Heart right ventricle (tissue), 16 donors: ENCODE measurements around the gene EFHD2. TPM values are rescaled to one million over a fixed set of nuclear protein-coding genes. Genes with fewer than 3 reads are reported as not detected.

Source experiments
- ATAC-seq, 8 donors: fragments of 200-7000 bp; cut with Tn5 transposase; one replicate each; pipeline ENCODE4 v1.9.1; 2020; ENCODE audit warnings: mild to moderate bottlenecking in 8 of 8, moderate library complexity in 8 of 8, moderate number of reproducible peaks in 1 of 8
- DNase-seq, 2 donors: peaks; one replicate each; pipeline ENCODE4 v3.0.0-alpha.2; 2020
- H3K27ac ChIP-seq, 10 donors: fragments of 200-600 bp; sonication (generic) in 2 of 10; one replicate each; pipeline versions ENCODE4 v1.5.0 to v1.8.0; 2020 to 2022; ENCODE audit warnings: mild to moderate bottlenecking in 3 of 10
- H3K27me3 ChIP-seq, 7 donors: fragments of 200-600 bp; one replicate each; pipeline ENCODE4 v1.8.0; 2021 to 2022; ENCODE audit warnings: mild to moderate bottlenecking in 2 of 7
- H3K36me3 ChIP-seq, 9 donors: fragments of 200-600 bp; sonication (generic) in 1 of 9; one replicate each; pipeline versions ENCODE4 v1.5.0 to v1.8.0; 2020 to 2022; ENCODE audit warnings: mild to moderate bottlenecking in 2 of 9
- H3K4me1 ChIP-seq, 9 donors: fragments of 200-600 bp; sonication (generic) in 1 of 9; one replicate each; pipeline versions ENCODE4 v1.5.0 to v1.8.0; 2020 to 2022; ENCODE audit warnings: mild to moderate bottlenecking in 4 of 9
- H3K4me3 ChIP-seq, 10 donors: fragments of 200-600 bp; sonication (generic) in 2 of 10; one replicate each; pipeline versions ENCODE4 v1.5.0 to v1.8.0; 2020 to 2022; ENCODE audit warnings: mild to moderate bottlenecking in 7 of 10, moderate library complexity in 2 of 10
- H3K9me3 ChIP-seq, 11 donors: fragments of 200-600 bp in 10 of 11; sonication (generic) in 2 of 11; one replicate each; pipeline versions ENCODE4 v1.5.0 to v1.8.0; 2013 to 2022; ENCODE audit warnings: mild to moderate bottlenecking in 2 of 11, control low read depth in 1 of 11, moderate library complexity in 1 of 11
- WGBS, 2 donors: extraction: QIAGEN DNeasy Blood & Tissue Kit; methylation state at CpG; one replicate each; pipeline ENCODE4 v1.1.7; 2013; ENCODE audit warnings: inconsistent platforms in 1 of 2; 5-methylcytosine and 5-hydroxymethylcytosine counted together
- intact Hi-C, 10 donors: fragments of 100-400 bp; cut with DNase I; formaldehyde crosslinking; loops; one replicate each; pipeline versions ENCODE4 v1.11.1 to v1.14.2; 2022
- polyA plus RNA-seq, 2 donors: library from polyadenylated mRNA; stranded (reverse); fragments of 200-250 nt; gene quantifications; one replicate each; pipeline ENCODE4 v1.2.3, GENCODE V29; 2013
- total RNA-seq, 10 donors: library from RNA; stranded (reverse); fragmentation: NEBNext Ultra II Directional in 3 of 10; extraction: Animal tissue kit (Norgen Biotek cat#: 25700) in 3 of 10; gene quantifications; one replicate each; pipeline versions ENCODE4 v1.2.1 to v1.2.4, GENCODE V29; 2021 to 2023
- TF ChIP-seq, protein P1 (sequence below), 9 donors: fragments of 200-600 bp; sonication (generic) in 2 of 9; IDR thresholded peaks; one replicate each; pipeline versions ENCODE4 v1.5.0 to v1.8.0; 2021 to 2022; ENCODE audit warnings: antibody characterized with exemption in 9 of 9, mild to moderate bottlenecking in 5 of 9, moderate library complexity in 1 of 9
- donor health status: Arrhythmogenic right ventricular cardiomyopathy.
- donor health status: ischemic (EF 13 %, LVEDD 7.1; RV severe dilation, severe dysfunction).
- donor health status: healthy with polysubstance abuse.
- donor health status: DM: no; HTN: yes; CAD: no.
- donor health status: DM: no; HTN: no; CAD: no.
- donor health status: ischemic (EF 25% LVEDD 6.9; RV normal size, moderate dysfunction).
- donor health status: ischemic (EF 25% LVEDD 5.7; RV mildly dilated, moderate dysfunction).
- donor health status: healthy.
- donor health status: DM: yes; HTN: yes; CAD: no.
- donor health status: Ischemic cardiomyopathy.
- donor health status: ischemic (EF 35%, LVEDD 5.7; RV mildly dilated, moderate dysfunction).
- donor health status: nonischemic (EF 11% LVEDD 7.7; RV severe dilation, severe dysfunction).
- donor health status: DM: yes; HTN: yes; CAD: no.
- donor health status: PGD.
- donor health status: ischemic (EF 29% LVEDD 5.4; RV normal size, mild dysfunction).
- donor health status: nonischemic (EF 23%, LVEDD 6.1; RV moderate dilation, normal function).

The EFHD2 gene
- total and polyA plus RNA-seq, 12 donors, result 9.4 to 32.1 (median 14.7) TPM

DNA sequence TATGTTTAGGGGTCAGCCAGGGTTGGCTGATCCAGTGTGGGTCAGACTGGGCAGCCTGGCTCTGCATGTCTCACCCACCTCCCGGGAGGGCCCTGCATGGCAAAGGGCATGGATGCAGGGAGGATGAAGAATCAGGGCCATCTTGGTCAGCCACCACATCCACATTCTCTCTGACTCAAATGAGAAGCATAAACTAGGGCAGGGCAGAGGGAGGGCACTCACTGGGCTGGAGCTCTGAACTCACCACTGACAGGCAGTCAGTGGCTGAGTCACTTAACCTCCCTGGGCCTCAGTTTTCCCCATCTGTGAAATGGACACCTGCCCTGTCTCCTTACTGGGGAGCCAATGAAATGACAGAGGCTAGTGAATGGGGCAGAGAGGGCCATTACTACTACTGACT, 42.5 kb downstream of the EFHD2 start:
- 94 to 96% methylated on average over 1 of the region's 1 CpG for WGBS, 2 donors
- ATAC-seq, result no peak
- TF ChIP-seq, protein P1, sequence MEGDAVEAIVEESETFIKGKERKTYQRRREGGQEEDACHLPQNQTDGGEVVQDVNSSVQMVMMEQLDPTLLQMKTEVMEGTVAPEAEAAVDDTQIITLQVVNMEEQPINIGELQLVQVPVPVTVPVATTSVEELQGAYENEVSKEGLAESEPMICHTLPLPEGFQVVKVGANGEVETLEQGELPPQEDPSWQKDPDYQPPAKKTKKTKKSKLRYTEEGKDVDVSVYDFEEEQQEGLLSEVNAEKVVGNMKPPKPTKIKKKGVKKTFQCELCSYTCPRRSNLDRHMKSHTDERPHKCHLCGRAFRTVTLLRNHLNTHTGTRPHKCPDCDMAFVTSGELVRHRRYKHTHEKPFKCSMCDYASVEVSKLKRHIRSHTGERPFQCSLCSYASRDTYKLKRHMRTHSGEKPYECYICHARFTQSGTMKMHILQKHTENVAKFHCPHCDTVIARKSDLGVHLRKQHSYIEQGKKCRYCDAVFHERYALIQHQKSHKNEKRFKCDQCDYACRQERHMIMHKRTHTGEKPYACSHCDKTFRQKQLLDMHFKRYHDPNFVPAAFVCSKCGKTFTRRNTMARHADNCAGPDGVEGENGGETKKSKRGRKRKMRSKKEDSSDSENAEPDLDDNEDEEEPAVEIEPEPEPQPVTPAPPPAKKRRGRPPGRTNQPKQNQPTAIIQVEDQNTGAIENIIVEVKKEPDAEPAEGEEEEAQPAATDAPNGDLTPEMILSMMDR (IDR thresholded peaks at IDR 0.05), result no peak
- Histone ChIP-seq H3K27me3 (peaks cover 0 to 17% (median 5%) of the 10 kb centered on the region in 7 donors), H3K4me3 (no peak overlapping the region), H3K27ac (no peak overlapping the region), H3K36me3 (no peaks in the 10 kb centered on the region), H3K4me1 (no peaks in the 10 kb centered on the region), H3K9me3 (peaks cover 0 to 10% (median 0%) of the 10 kb centered on the region in 11 donors)
- DNase-seq, result no peak
- intact Hi-C loops, result no loop called here

DNA sequence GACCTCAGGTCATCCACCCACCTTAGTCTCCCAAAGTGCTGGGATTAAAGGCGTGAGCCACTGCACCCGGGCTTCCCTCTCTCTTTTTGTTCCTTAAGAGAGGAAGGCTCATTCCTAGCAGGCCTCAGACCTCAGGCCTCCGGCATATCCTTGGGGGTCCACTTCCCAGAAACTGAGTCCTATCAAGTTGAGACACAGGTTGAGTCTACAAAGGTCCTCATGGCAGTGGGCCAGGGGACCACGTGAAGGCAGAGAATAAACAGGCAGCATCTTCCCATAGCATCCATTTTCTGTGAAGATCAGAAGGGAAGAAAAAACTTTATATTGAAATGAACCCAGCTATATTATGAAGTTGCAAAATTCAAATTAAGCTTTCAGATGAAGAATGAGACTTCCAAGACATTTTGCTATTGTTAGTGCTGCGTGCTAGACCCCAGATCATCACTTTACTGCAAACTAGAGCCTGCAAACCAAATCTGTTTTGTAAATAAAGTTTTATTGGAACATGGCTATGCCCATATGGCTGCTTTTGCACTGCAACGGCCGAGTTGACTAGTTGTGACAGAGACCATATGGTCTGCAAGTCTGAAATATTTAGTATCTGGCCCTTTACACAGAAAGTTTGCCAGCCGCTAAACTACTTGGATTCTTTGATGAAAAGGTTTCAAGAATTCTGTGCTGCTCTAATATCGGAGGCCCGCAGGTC, 43.3 kb downstream of the EFHD2 start:
- Histone ChIP-seq H3K4me1 (no peaks in the 10 kb centered on the region), H3K9me3 (peaks cover 0 to 10% (median 0%) of the 10 kb centered on the region in 11 donors), H3K27me3 (peaks cover 0 to 9% (median 0%) of the 10 kb centered on the region in 7 donors), H3K36me3 (no peaks in the 10 kb centered on the region), H3K27ac (no peak overlapping the region), H3K4me3 (no peak overlapping the region)
- whole genome bisulfite sequencing, 2 donors, result 82 to 83% methylated on average over 10 of the region's 10 CpGs
- ATAC-seq (no peak), DNase-seq (no peak)
- intact Hi-C loops, result no loop called here
- TF ChIP-seq, protein P1 (IDR thresholded peaks at IDR 0.05), result no peak

DNA sequence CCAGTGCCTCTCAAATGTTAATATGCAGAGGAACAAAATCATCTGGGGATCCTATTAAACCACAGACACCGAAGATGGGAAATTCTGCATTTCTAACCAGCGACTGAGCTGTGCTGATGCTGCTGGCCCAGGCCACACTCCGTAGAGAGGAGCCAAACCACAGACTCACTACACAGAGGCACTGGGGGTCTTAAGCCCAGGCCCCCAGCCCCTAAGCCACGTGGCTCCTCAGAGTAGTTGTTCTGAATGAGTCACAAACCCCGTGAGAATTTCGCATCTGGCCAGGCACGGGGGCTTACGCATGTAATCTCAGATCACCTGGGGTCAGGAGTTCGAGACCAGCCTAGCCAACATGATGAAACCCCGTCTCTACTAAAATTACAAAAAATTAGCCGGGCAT, 44.0 kb downstream of the EFHD2 start:
- peaks cover 0 to 10% (median 0%) of the 10 kb centered on the region in 11 donors for H3K9me3 ChIP-seq
- TF ChIP-seq, protein P1 (IDR thresholded peaks at IDR 0.05), result no peak
- intact Hi-C loops, result no loop called here
- peaks cover 0 to 2% (median 0%) of the 10 kb centered on the region in 7 donors for H3K27me3 ChIP-seq
- H3K4me1 ChIP-seq, result no peaks in the 10 kb centered on the region
- ATAC-seq (no peak), DNase-seq (no peak)
- no peaks in the 10 kb centered on the region for H3K36me3 ChIP-seq
- no peak overlapping the region for H3K4me3 ChIP-seq
- WGBS, 2 donors, result 79 to 84% methylated on average over 11 of the region's 11 CpGs
- H3K27ac ChIP-seq, result no peak overlapping the region

DNA sequence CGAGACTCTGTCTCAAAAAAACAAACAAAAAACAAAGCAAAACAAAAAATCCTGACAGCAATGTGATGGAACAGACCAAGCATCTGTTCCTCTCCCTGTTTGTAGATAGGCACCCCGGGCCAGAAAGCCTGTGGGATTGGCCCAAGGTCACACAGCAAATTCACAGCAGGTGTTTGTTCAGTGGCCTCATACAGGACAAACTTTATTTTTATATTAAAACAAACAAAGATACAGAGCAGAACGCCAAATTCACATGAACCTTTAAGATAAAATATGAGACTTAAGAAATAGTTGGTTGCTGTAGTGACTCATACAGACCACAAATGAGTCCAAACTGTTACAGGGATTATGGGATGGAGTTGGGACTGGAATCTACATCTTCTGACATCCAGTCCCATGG, 44.6 kb downstream of the EFHD2 start:
- TF ChIP-seq, protein P1 (IDR thresholded peaks at IDR 0.05), result no peak
- intact Hi-C loops, result no loop called here
- H3K4me1 ChIP-seq, result no peaks in the 10 kb centered on the region
- no peaks in the 10 kb centered on the region for H3K27me3 ChIP-seq
- no peak overlapping the region for H3K27ac ChIP-seq
- H3K36me3 ChIP-seq, result no peaks in the 10 kb centered on the region
- DNase-seq (no peak), ATAC-seq (no peak)
- WGBS, 2 donors, result 69 to 74% methylated on average over 3 of the region's 3 CpGs
- peaks cover 0 to 10% (median 0%) of the 10 kb centered on the region in 11 donors for H3K9me3 ChIP-seq
- no peak overlapping the region for H3K4me3 ChIP-seq
